HCT116 (cell line): Measurements from ENCODE around the gene BANF1.

Source experiments
- CEBPB ChIP-seq: IDR thresholded peaks from 2 replicates; pipeline ENCODE4 v1.6.1; 2012; ENCODE audit warnings: low read depth
- CTCF ChIP-seq, 3 experiments: fragments of 200-600 bp in 1 of 3; sonication (generic) in 1 of 3; IDR thresholded peaks in 2 of 3; conservative IDR thresholded peaks in 1 of 3; 2 replicates each; pipeline ENCODE4 v1.5.1; 2012 to 2017; ENCODE audit warnings: low read depth in 2 of 3, low read length in 2 of 3, antibody characterized with exemption in 1 of 3, borderline replicate concordance in 1 of 3, control low read depth in 1 of 3, mild to moderate bottlenecking in 1 of 3, mixed read lengths in 1 of 3, mixed run types in 1 of 3, moderate library complexity in 1 of 3; ENCODE audit not compliant: insufficient read depth in 1 of 3
- EZH2 ChIP-seq: fragments of 200-600 bp; sonication (generic); IDR thresholded peaks from 2 replicates; pipeline ENCODE4 v1.6.1; 2017; ENCODE audit warnings: antibody characterized with exemption, mixed run types
- EZH2phosphoT487 ChIP-seq: fragments of 200-600 bp; IDR thresholded peaks from 2 replicates; pipeline ENCODE4 v1.6.1; 2018; ENCODE audit warnings: antibody characterized with exemption, borderline replicate concordance
- JUND ChIP-seq: IDR thresholded peaks from 2 replicates; pipeline ENCODE4 v1.6.1; 2012
- POLR2A ChIP-seq: IDR thresholded peaks from 2 replicates; pipeline ENCODE4 v1.7.0; 2011; ENCODE audit warnings: borderline replicate concordance; ENCODE audit not compliant: insufficient read depth, insufficient read length; ENCODE audit errors: extremely low read depth
- POLR2AphosphoS5 ChIP-seq: IDR thresholded peaks from 2 replicates; pipeline ENCODE4 v1.6.1; 2011; ENCODE audit warnings: mild to moderate bottlenecking, low read depth, low read length, moderate library complexity
- SIN3A ChIP-seq: IDR thresholded peaks from 2 replicates; pipeline ENCODE4 v1.6.1; 2012; ENCODE audit warnings: low read depth
- SRF ChIP-seq: IDR thresholded peaks from 2 replicates; pipeline ENCODE4 v1.6.1; 2012; ENCODE audit warnings: low read depth
- TCF7L2 ChIP-seq: IDR thresholded peaks from 2 replicates; pipeline ENCODE4 v1.7.0; 2011; ENCODE audit warnings: borderline replicate concordance, inconsistent platforms; ENCODE audit not compliant: insufficient read depth, insufficient read length; ENCODE audit errors: extremely low read depth
- YY1 ChIP-seq: IDR thresholded peaks from 2 replicates; pipeline ENCODE4 v1.6.1; 2011; ENCODE audit warnings: low read length, low read depth, moderate library complexity, mild to moderate bottlenecking; ENCODE audit not compliant: insufficient replicate concordance; ENCODE audit errors: extremely low read depth
- TF ChIP-seq, protein P1 (sequence below): IDR thresholded peaks from 2 replicates; pipeline ENCODE4 v1.6.1; 2012; ENCODE audit warnings: low read depth
- TF ChIP-seq, protein P2 (sequence below): IDR thresholded peaks from 2 replicates; pipeline ENCODE4 v1.6.1; 2012

DNA sequence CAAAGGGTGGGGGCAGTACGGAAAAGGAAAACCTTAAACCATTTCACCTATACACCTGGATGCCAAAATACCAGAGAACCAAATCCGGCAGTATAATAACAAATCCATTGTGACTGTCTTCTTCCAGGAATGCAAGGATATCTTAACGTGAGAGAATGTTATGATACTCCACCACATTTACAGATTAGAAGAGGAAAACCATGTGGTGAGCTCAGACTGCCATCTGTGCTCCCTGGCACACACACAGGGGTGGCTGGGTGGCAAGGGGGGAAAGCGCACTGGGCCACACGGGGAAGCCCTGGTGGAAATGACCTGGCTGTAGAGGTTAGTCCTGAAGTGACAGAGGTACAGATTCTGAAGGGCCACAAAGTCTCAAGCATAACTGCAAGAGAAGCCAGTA, 10.2 kb upstream of the BANF1 start:
- TF ChIP-seq, protein P1, sequence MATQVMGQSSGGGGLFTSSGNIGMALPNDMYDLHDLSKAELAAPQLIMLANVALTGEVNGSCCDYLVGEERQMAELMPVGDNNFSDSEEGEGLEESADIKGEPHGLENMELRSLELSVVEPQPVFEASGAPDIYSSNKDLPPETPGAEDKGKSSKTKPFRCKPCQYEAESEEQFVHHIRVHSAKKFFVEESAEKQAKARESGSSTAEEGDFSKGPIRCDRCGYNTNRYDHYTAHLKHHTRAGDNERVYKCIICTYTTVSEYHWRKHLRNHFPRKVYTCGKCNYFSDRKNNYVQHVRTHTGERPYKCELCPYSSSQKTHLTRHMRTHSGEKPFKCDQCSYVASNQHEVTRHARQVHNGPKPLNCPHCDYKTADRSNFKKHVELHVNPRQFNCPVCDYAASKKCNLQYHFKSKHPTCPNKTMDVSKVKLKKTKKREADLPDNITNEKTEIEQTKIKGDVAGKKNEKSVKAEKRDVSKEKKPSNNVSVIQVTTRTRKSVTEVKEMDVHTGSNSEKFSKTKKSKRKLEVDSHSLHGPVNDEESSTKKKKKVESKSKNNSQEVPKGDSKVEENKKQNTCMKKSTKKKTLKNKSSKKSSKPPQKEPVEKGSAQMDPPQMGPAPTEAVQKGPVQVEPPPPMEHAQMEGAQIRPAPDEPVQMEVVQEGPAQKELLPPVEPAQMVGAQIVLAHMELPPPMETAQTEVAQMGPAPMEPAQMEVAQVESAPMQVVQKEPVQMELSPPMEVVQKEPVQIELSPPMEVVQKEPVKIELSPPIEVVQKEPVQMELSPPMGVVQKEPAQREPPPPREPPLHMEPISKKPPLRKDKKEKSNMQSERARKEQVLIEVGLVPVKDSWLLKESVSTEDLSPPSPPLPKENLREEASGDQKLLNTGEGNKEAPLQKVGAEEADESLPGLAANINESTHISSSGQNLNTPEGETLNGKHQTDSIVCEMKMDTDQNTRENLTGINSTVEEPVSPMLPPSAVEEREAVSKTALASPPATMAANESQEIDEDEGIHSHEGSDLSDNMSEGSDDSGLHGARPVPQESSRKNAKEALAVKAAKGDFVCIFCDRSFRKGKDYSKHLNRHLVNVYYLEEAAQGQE, result no peak
- TF ChIP-seq POLR2AphosphoS5, result no peak
- TF ChIP-seq CTCF (IDR thresholded peaks at IDR 0.05 in 2 of 3, conservative IDR thresholded peaks at IDR 0.05 in 1 of 3; ENCODE audit: borderline replicate concordance in 1 of 3, insufficient read depth in 1 of 3, low read depth in 2 of 3, low read length in 2 of 3), result no peak
- no peak for TF ChIP-seq EZH2phosphoT487
- TF ChIP-seq JUND, result no peak
- TF ChIP-seq CEBPB, result no peak
- TF ChIP-seq POLR2A, result no peak
- TF ChIP-seq EZH2, result no peak
- no peak for TF ChIP-seq TCF7L2
- TF ChIP-seq SIN3A, result no peak
- no peak for TF ChIP-seq YY1
- TF ChIP-seq, protein P2, sequence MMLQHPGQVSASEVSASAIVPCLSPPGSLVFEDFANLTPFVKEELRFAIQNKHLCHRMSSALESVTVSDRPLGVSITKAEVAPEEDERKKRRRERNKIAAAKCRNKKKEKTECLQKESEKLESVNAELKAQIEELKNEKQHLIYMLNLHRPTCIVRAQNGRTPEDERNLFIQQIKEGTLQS, result no peak
- TF ChIP-seq SRF, result no peak
